ENCODE results near the gene MT2A. TPM values are rescaled to one million over a fixed set of nuclear protein-coding genes. Genes with fewer than 3 reads are reported as not detected.

The MT2A gene
- total and polyA plus RNA-seq, 2 of the 13 experiments (the other 11 are each of a cell fraction or from before 2014, with no cell fraction given), result 135 to 371 TPM

DNA sequence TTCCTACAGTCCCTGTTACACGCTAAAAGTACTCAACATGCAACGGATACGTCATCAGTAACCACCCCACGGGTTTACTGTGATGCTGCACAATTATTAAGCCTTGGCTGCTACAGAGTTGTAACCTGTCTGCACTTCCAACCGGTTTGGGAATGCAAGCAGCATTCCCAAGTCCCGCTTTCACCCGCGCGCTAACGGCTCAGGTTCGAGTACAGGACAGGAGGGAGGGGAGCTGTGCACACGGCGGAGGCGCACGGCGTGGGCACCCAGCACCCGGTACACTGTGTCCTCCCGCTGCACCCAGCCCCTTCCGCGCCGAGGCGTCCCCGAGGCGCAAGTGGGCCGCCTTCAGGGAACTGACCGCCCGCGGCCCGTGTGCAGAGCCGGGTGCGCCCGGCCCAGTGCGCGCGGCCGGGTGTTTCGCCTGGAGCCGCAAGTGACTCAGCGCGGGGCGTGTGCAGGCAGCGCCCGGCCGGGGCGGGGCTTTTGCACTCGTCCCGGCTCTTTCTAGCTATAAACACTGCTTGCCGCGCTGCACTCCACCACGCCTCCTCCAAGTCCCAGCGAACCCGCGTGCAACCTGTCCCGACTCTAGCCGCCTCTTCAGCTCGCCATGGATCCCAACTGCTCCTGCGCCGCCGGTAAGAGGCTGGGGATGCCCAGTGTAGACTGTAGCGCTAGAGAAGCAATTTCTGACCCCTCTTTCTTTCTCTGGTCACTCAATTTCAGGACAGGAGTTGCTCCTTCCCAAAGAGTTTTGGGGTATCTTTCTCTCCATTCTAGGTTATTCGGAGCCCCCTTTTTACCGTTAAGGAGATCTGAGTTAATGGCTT is at the start of gene MT2A (continued):
- peak; percentile 89; the same call in 1 of the 2 replicates for TF ChIP-seq ZNF589 (CRISPR knock-in tag; conservative IDR thresholded peaks at IDR 0.05)
- peak; percentile 87 for TF ChIP-seq KDM2A (CRISPR knock-in tag; IDR thresholded peaks at IDR 0.05; ENCODE audit: borderline replicate concordance, low read depth)
- TF ChIP-seq JUND (CRISPR knock-in tag; IDR thresholded peaks at IDR 0.05), result peak; percentile 83; the same call in 1 of the 2 replicates
- no peak for TF ChIP-seq KDM1A (CRISPR knock-in tag; IDR thresholded peaks at IDR 0.05)
- no peak for TF ChIP-seq TP53 (CRISPR knock-in tag; conservative IDR thresholded peaks at IDR 0.05)
- no peak for TF ChIP-seq HDAC6 (IDR thresholded peaks at IDR 0.05; ENCODE audit: low read depth, low read length)
- no peak for TF ChIP-seq SCMH1 (CRISPR knock-in tag; IDR thresholded peaks at IDR 0.05; ENCODE audit: borderline replicate concordance)
- peak; percentile 78 for TF ChIP-seq FOXJ3 (CRISPR knock-in tag; IDR thresholded peaks at IDR 0.05; ENCODE audit: borderline replicate concordance)
- peak; percentile 85; the same call in 1 of the 2 replicates for TF ChIP-seq ZNF83 (CRISPR knock-in tag; IDR thresholded peaks at IDR 0.05; ENCODE audit: borderline replicate concordance)
- TF ChIP-seq, protein P1, sequence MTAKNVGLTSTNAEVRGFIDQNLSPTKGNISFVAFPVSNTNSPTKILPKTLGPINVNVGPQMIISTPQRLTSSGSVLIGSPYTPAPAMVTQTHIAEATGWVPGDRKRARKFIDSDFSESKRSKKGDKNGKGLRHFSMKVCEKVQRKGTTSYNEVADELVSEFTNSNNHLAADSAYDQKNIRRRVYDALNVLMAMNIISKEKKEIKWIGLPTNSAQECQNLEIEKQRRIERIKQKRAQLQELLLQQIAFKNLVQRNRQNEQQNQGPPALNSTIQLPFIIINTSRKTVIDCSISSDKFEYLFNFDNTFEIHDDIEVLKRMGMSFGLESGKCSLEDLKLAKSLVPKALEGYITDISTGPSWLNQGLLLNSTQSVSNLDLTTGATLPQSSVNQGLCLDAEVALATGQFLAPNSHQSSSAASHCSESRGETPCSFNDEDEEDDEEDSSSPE (CRISPR knock-in tag; IDR thresholded peaks at IDR 0.05), result peak; percentile 91
- TF ChIP-seq ZNF207 (IDR thresholded peaks at IDR 0.05; ENCODE audit: borderline replicate concordance), result no peak
- TF ChIP-seq MLLT10 (CRISPR knock-in tag; IDR thresholded peaks at IDR 0.05), result no peak
- TF ChIP-seq, protein P2, sequence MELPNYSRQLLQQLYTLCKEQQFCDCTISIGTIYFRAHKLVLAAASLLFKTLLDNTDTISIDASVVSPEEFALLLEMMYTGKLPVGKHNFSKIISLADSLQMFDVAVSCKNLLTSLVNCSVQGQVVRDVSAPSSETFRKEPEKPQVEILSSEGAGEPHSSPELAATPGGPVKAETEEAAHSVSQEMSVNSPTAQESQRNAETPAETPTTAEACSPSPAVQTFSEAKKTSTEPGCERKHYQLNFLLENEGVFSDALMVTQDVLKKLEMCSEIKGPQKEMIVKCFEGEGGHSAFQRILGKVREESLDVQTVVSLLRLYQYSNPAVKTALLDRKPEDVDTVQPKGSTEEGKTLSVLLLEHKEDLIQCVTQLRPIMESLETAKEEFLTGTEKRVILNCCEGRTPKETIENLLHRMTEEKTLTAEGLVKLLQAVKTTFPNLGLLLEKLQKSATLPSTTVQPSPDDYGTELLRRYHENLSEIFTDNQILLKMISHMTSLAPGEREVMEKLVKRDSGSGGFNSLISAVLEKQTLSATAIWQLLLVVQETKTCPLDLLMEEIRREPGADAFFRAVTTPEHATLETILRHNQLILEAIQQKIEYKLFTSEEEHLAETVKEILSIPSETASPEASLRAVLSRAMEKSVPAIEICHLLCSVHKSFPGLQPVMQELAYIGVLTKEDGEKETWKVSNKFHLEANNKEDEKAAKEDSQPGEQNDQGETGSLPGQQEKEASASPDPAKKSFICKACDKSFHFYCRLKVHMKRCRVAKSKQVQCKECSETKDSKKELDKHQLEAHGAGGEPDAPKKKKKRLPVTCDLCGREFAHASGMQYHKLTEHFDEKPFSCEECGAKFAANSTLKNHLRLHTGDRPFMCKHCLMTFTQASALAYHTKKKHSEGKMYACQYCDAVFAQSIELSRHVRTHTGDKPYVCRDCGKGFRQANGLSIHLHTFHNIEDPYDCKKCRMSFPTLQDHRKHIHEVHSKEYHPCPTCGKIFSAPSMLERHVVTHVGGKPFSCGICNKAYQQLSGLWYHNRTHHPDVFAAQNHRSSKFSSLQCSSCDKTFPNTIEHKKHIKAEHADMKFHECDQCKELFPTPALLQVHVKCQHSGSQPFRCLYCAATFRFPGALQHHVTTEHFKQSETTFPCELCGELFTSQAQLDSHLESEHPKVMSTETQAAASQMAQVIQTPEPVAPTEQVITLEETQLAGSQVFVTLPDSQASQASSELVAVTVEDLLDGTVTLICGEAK (IDR thresholded peaks at IDR 0.05), result no peak
- TF ChIP-seq, protein P2 (CRISPR knock-in tag; IDR thresholded peaks at IDR 0.05), result peak; percentile 87
- TF ChIP-seq, protein P3, sequence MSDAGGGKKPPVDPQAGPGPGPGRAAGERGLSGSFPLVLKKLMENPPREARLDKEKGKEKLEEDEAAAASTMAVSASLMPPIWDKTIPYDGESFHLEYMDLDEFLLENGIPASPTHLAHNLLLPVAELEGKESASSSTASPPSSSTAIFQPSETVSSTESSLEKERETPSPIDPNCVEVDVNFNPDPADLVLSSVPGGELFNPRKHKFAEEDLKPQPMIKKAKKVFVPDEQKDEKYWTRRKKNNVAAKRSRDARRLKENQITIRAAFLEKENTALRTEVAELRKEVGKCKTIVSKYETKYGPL (CRISPR knock-in tag; IDR thresholded peaks at IDR 0.05), result no peak
- TF ChIP-seq MIER2 (CRISPR knock-in tag; IDR thresholded peaks at IDR 0.05), result no peak
- TF ChIP-seq ZNF317 (CRISPR knock-in tag; IDR thresholded peaks at IDR 0.05), result peak; percentile 34; the same call in 1 of the 2 replicates
- no peak for TF ChIP-seq SNRNP70 (IDR thresholded peaks at IDR 0.05; ENCODE audit: low read depth, low read length)
